ENCODE data around the gene RAPGEF1.
A peak's percentile ranks its signal among the peaks of the same experiment; 100 is the strongest.
"Not testable (repeated sequence)": the region's sequence is repeated elsewhere in the genome, so short reads cannot be mapped to it uniquely, and the experiment has no call there.

Gene RAPGEF1

GRCh38 chr9:131731644-131732043 is 8.2 kb downstream of the RAPGEF1 start:
- DNase-seq (ENCODE audit: low read depth in 1 of 2, low spot score in 1 of 2): no peak

GRCh38 chr9:131731237-131731636 is 8.6 kb downstream of the RAPGEF1 start:
- DNase-seq (ENCODE audit: low read depth in 1 of 2, low spot score in 1 of 2): no peak

- peak; percentile 42 to 60 for DNase-seq (ENCODE audit: low read depth in 1 of 2, low spot score in 1 of 2)
Measured at GRCh38 chr9:131728961-131729360, 10.9 kb downstream of the RAPGEF1 start.

- no peak for DNase-seq (ENCODE audit: low read depth in 1 of 2, low spot score in 1 of 2)
Measured at GRCh38 chr9:131728546-131728910, 11.3 kb downstream of the RAPGEF1 start.

- no peak for DNase-seq (ENCODE audit: low read depth in 1 of 2, low spot score in 1 of 2)
Measured at GRCh38 chr9:131727795-131728545, 11.9 kb downstream of the RAPGEF1 start.

- no peak for DNase-seq (ENCODE audit: low read depth in 1 of 2, low spot score in 1 of 2)
Measured at GRCh38 chr9:131727184-131727759, 12.6 kb downstream of the RAPGEF1 start.

GRCh38 chr9:131724683-131725082 is 15.2 kb downstream of the RAPGEF1 start:
- no peak for DNase-seq (ENCODE audit: low read depth in 1 of 2, low spot score in 1 of 2)

- DNase-seq (ENCODE audit: low read depth in 1 of 2, low spot score in 1 of 2): no peak
Measured at GRCh38 chr9:131723632-131724031, 16.2 kb downstream of the RAPGEF1 start.

GRCh38 chr9:131722255-131722654 is 17.6 kb downstream of the RAPGEF1 start:
- DNase-seq (ENCODE audit: low read depth in 1 of 2, low spot score in 1 of 2): no peak

- no peak for DNase-seq (ENCODE audit: low read depth in 1 of 2, low spot score in 1 of 2)
Measured at GRCh38 chr9:131721076-131721475, 18.8 kb downstream of the RAPGEF1 start.

- no peak for DNase-seq (ENCODE audit: low read depth in 1 of 2, low spot score in 1 of 2)
Measured at GRCh38 chr9:131720330-131720729, 19.5 kb downstream of the RAPGEF1 start.

GRCh38 chr9:131719262-131719908 is 20.5 kb downstream of the RAPGEF1 start:
- DNase-seq (ENCODE audit: low read depth in 1 of 2, low spot score in 1 of 2): no peak

GRCh38 chr9:131717719-131718460 is 22.0 kb downstream of the RAPGEF1 start:
- DNase-seq (ENCODE audit: low read depth in 1 of 2, low spot score in 1 of 2): no peak

GRCh38 chr9:131715906-131716305 is 24.0 kb downstream of the RAPGEF1 start:
- no peak for DNase-seq (ENCODE audit: low read depth in 1 of 2, low spot score in 1 of 2)

- DNase-seq (ENCODE audit: low read depth in 1 of 2, low spot score in 1 of 2): no peak
Measured at GRCh38 chr9:131714821-131715220, 25.1 kb downstream of the RAPGEF1 start.

GRCh38 chr9:131714161-131714646 is 25.7 kb downstream of the RAPGEF1 start:
- no peak for DNase-seq (ENCODE audit: low read depth in 1 of 2, low spot score in 1 of 2)

GRCh38 chr9:131713016-131713415 is 26.9 kb downstream of the RAPGEF1 start:
- no peak for DNase-seq (ENCODE audit: low read depth in 1 of 2, low spot score in 1 of 2)

GRCh38 chr9:131712151-131712716 is 27.6 kb downstream of the RAPGEF1 start:
- DNase-seq (ENCODE audit: low read depth in 1 of 2, low spot score in 1 of 2): no peak

- peak in 1 of 2 donors; percentile 20 for DNase-seq (ENCODE audit: low read depth in 1 of 2, low spot score in 1 of 2)
Measured at GRCh38 chr9:131709771-131710431, 30.0 kb downstream of the RAPGEF1 start.

- DNase-seq (ENCODE audit: low read depth in 1 of 2, low spot score in 1 of 2): not testable (repeated sequence)
Measured at GRCh38 chr9:131709010-131709770, 30.7 kb downstream of the RAPGEF1 start.

Measured in activated CD4-positive, alpha-beta T cell treated with anti-CD3 and anti-CD28 coated beads, Interleukin-2, amount 50 U/mL, for 24 hours (primary cell).